Activated T-cell treated with anti-CD3 and anti-CD28 coated beads, Interleukin-2, amount 50 U/mL, for 4 hours (primary cell): ENCODE results near the gene DNPEP. TPM values are rescaled to one million over a fixed set of nuclear protein-coding genes. Genes with fewer than 3 reads are reported as not detected.

ENCODE experiments used
- ATAC-seq, 2 donors: fragments of 200-7000 bp; cut with Tn5 transposase; one replicate each; pipeline ENCODE4 v1.10.0; 2021
- DNase-seq: peaks from one replicate; pipeline ENCODE4 v3.0.0-alpha.2; 2020
- H3K27me3 Mint-ChIP-seq: one replicate; pipeline ENCODE4 v1.8.0; 2021; ENCODE audit warnings: low read depth, mixed read lengths
- H3K36me3 Mint-ChIP-seq: one replicate; pipeline ENCODE4 v1.8.0; 2022; ENCODE audit warnings: mixed read lengths; ENCODE audit not compliant: insufficient read depth
- H3K4me1 Mint-ChIP-seq: one replicate; pipeline ENCODE4 v1.8.0; 2021; ENCODE audit warnings: low read depth, mixed read lengths
- H3K4me3 Mint-ChIP-seq: one replicate; pipeline ENCODE4 v1.8.0; 2021; ENCODE audit warnings: mild to moderate bottlenecking, moderate library complexity, mixed read lengths
- H3K9me3 Mint-ChIP-seq: one replicate; pipeline ENCODE4 v1.8.0; 2021; ENCODE audit warnings: mixed read lengths
- total RNA-seq, 3 donors: library from RNA; stranded (reverse); gene quantifications; one replicate each; pipeline ENCODE4 v1.2.1, GENCODE V29; 2021

DNPEP gene
- total RNA-seq, 3 donors from 2014 or later: 187 to 222 (median 221) TPM

DNA sequence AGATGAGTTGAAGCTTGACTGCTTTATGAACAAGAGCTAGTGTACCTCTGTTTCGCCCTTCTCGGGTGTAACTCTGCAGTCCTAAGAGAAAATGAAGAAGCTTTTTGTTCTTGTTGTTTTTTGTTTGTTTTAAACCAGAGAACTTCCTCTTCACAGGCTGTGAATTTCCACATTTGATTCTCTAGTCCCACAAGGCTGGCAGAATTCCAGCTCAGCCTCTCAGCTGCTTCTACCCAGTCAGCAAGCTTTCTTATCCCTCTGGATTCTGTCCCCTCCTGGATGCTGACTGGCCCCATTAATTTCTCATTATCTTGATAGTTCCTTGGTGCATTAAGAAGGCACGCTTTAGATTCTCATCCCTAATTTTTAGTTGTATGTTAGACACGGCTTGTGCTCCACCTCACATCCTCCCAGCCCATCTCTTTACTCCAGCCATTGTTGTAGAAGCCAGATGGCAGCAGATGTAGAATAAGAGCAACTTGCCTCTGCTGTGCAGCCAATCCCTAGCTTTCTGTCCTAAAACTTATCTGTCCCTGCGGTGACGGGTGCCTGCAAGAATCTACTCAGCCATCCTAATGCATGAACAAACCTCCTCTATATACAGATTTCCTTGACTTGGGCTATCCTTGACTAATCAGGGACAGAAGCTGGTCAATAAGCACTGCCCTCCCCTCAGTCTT, 42.8 kb downstream of the DNPEP start:
- DNase-seq (no peak), ATAC-seq (no peak)
- Mint-ChIP-seq H3K36me3 (no peaks in the 10 kb centered on the region), H3K27me3 (peaks cover 19% of the 10 kb centered on the region), H3K9me3 (no peaks in the 10 kb centered on the region), H3K4me3 (no peak overlapping the region), H3K4me1 (no peaks in the 10 kb centered on the region)

DNA sequence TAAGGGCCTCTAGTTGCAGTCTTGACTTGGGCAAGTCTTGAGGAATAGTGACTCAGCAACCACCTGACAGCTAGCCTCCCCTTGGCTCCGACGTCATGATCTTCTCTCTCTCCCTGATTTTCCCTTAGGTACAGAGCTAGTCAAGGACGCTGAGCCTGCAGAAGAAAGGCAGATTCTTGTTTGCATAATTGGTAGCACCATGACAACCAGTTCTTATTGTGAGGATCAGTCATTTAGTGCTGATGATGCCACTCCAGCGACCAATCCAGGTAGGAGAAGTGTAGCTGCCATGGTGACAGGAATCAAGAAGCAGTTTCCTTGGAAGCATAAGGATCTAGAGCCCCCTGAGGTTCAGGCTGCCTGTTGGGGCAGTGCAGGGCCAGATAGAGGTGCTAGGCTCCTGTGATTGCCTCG, 52.3 kb downstream of the DNPEP start:
- Mint-ChIP-seq H3K27me3 (peaks cover 79% of the 10 kb centered on the region), H3K9me3 (peaks cover 9% of the 10 kb centered on the region)

DNA sequence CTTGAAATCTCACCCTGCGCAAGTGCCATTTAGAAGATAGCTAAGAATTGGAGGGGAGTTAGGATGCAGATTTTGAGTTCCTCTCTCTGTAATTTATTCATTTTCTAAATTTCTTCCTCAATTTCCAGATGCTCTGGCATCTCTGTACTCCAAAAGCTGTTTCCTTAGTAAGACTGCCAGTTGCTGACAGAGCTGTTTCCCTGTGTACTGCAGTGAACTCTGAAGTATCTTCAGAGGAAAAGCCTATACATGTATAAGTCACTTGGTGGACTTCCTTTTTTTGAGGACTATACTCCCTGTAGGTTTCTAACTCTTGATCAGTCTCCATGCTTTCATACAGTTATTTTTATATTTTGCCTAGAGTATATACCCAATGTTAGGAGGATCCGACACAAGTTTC, 53.6 kb downstream of the DNPEP start:
- no peak for DNase-seq
- Mint-ChIP-seq H3K36me3 (peaks cover 2% of the 10 kb centered on the region), H3K27me3 (peaks cover 75% of the 10 kb centered on the region), H3K4me3 (no peak overlapping the region), H3K9me3 (peaks cover 9% of the 10 kb centered on the region), H3K4me1 (no peaks in the 10 kb centered on the region)
- ATAC-seq: no peak

More for the DNA sequence above, 52.3 kb downstream of the DNPEP start:
- Mint-ChIP-seq H3K4me3 (no peak overlapping the region), H3K4me1 (no peaks in the 10 kb centered on the region), H3K36me3 (peaks cover 2% of the 10 kb centered on the region)
- DNase-seq (no peak), ATAC-seq (no peak)

DNA sequence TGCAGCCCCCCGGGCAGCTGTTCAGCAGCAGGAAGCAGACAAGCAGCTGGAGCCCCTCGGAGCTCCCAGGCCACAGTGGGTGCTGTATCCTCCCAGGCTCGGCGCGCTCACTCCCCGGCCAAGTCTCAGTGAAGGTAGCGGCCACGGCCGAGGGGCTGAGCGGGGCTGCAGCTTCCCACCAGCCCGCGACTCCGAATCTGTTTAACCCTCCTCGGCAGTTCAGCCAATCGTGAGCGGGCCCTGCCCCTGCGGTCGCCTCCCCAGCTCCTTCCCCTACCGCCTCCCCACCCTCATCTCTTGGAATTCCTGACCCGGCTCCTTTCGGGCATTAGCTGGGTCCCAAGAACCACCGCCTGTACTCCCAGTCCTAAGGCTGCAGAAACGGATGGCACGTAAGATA, 55.2 kb downstream of the DNPEP start, which contains the start of gene RESP18:
Gene RESP18, minus strand, starts transcription at position 203 of the 400 bp plus-strand sequence.
- H3K9me3 Mint-ChIP-seq: peaks cover 9% of the 10 kb centered on the region
- H3K36me3 Mint-ChIP-seq: peaks cover 2% of the 10 kb centered on the region
- H3K27me3 Mint-ChIP-seq: peaks cover 78% of the 10 kb centered on the region
- no peak for DNase-seq
- no peak for ATAC-seq
- no peak within 1 kb of the TSS for H3K4me3 Mint-ChIP-seq
- no peaks in the 10 kb centered on the region for H3K4me1 Mint-ChIP-seq

DNA sequence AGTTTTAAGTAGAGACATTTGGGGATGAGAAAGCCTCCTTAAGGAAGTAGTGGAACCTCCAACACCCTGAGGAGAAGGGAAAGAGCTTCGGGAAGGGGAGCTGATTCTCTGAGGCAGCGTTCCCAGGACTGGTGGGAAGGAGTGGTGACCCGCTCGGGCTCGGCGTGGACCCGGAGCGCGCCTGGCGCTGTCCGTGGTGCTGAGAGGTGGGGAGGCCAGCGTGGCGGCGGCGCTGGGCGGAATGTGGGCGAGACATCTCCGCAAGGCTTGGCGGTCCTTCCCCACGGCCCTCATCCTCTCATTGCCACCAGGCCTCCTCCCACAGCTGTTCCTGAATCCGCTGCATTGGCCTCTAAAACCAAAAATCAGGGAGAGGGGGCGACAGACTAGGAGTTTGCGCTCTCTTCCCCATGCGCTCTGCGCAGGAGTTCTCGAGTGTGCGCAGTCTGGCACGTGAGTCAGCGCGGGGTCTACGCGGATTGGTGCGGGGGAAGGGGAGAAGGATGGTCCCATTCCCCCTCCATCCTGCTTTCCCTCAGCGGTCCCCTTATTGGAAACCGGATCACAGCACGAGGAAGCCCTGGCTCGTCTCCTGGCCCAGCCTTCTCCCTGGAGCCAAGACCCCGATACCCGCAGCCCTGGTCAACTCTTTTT, 56.0 kb downstream of the DNPEP start:
- H3K4me3 Mint-ChIP-seq: no peak overlapping the region
- DNase-seq: no peak
- peaks cover 74% of the 10 kb centered on the region for H3K27me3 Mint-ChIP-seq
- no peak for ATAC-seq
- H3K36me3 Mint-ChIP-seq: peaks cover 1% of the 10 kb centered on the region
- H3K4me1 Mint-ChIP-seq: no peaks in the 10 kb centered on the region
- H3K9me3 Mint-ChIP-seq: peaks cover 9% of the 10 kb centered on the region

DNA sequence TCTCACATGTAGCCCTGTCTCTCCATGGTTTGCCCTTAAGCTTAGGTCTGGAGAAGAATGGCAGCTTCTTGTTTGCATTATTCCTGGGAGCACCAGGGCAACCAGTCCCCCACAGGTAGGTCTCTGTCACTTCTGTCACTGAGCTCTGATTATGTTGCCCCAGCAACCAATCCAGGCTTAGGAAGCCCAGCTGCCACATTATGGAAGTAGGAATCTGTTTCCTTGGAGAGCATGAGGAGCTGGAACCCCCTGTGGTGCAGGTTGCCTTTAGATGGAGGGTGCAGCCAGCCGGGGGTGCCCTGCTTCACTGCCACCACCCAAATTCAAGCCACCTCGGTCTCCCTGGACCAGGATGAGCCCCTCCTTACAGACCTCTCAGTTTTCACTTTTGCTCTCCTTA, 60.0 kb downstream of the DNPEP start:
- Mint-ChIP-seq H3K9me3 (no peaks in the 10 kb centered on the region), H3K4me1 (no peaks in the 10 kb centered on the region), H3K4me3 (no peak overlapping the region), H3K27me3 (peaks cover 53% of the 10 kb centered on the region), H3K36me3 (no peaks in the 10 kb centered on the region)
- ATAC-seq (no peak), DNase-seq (no peak)

DNA sequence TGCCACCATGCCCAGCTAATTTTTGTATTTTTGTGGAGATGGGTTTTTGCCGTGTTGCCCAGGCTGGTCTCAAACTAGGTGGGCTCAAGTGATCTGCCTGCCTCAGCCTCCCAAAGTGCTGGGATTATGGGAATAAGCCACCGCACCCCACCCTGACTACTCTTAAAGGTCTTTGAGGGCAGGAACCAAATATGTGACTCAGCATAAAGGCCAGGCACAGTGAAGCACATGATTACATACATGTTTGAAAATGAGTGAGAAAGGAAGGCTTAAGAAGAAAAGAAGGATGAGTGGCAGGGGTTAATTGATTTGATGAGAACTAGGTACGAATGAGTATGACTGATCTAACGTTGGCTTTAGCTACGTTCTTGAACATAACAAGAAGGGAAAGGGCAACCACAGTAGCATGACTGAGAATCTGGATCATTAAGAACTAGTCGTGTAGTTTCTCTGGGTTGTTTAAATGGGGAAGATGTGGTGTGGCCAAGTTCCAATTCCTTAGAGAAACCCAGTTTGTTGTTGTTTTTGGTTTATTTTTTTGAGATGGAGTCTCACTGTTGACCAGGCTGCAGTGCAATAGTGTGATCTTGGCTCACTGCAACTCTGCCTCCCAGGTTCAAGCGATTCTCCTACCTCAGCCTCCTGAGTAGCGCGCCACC, 61.9 kb downstream of the DNPEP start:
- Mint-ChIP-seq H3K27me3 (peaks cover 35% of the 10 kb centered on the region), H3K9me3 (no peaks in the 10 kb centered on the region), H3K4me3 (no peak overlapping the region), H3K4me1 (peaks cover 10% of the 10 kb centered on the region), H3K36me3 (no peaks in the 10 kb centered on the region)
- ATAC-seq: no peak
- no peak for DNase-seq

DNA sequence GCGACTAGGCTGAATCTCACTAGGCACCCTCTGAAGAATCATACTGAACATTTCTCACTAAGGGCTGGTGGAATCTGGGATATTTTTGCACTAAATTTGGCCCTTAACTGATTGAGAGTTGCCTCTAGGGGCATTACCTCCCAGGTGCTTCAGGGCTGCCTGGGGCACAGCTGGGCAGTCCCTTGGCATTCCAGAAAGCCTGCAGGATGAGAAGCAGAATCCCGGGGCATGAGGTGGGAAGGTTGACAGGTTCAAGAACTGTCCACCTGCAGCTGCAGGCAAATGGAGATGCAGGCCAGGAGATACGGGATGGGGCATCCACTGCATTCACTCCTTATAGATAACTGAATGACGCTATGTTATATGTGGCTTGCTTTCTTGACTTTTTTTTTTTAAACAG, 62.6 kb downstream of the DNPEP start:
- DNase-seq (no peak), ATAC-seq (no peak)
- no peaks in the 10 kb centered on the region for H3K9me3 Mint-ChIP-seq
- no peaks in the 10 kb centered on the region for H3K36me3 Mint-ChIP-seq
- no peak overlapping the region for H3K4me3 Mint-ChIP-seq
- peaks cover 30% of the 10 kb centered on the region for H3K27me3 Mint-ChIP-seq
- H3K4me1 Mint-ChIP-seq: peaks cover 11% of the 10 kb centered on the region

DNA sequence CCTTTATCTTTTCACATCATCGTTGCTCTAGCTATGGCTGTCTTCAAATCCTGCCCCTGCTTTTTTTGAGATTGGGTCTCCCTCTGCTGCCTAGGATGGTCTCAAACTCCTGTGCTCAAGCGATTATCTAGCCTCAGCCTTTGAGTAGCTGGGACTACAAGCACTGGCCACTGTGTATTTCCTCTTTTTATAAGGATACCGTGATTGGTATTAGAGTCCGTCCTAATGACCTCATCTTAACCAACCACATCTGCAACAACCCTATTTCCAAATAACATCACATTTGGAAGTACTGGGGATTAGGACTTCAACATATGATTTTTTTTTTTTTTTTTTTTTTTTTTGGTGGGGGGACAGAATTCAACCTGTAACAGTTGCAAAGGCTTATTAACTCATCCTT, 64.3 kb downstream of the DNPEP start:
- no peaks in the 10 kb centered on the region for H3K9me3 Mint-ChIP-seq
- H3K36me3 Mint-ChIP-seq: no peaks in the 10 kb centered on the region
- H3K27me3 Mint-ChIP-seq: peaks cover 23% of the 10 kb centered on the region
- H3K4me3 Mint-ChIP-seq: no peak overlapping the region
- ATAC-seq: no peak
- peaks cover 11% of the 10 kb centered on the region for H3K4me1 Mint-ChIP-seq
- DNase-seq: no peak

Other genes with a start within 250 kb of the DNPEP start
- 10 to 100 TPM; 26.5 to 33.3 (median 30.1) TPM for gene NHEJ1, start 227.1 kb downstream of the DNPEP start, total RNA-seq
- gene SLC23A3, start 217.9 kb downstream of the DNPEP start, total RNA-seq: under 1 TPM; 0.71 to 0.89 (median 0.84) TPM
- 10 to 100 TPM; 66.8 to 78.9 (median 72.7) TPM for gene CNPPD1, start 211.0 kb downstream of the DNPEP start, total RNA-seq
- gene RETREG2, start 209.6 kb downstream of the DNPEP start, total RNA-seq: 10 to 100 TPM; 55.0 to 63.1 (median 62.7) TPM
- gene ZFAND2B, start 181.1 kb downstream of the DNPEP start, total RNA-seq: 10 to 100 TPM; 27.0 to 35.3 (median 31.7) TPM
- gene ABCB6, start 169.0 kb downstream of the DNPEP start, total RNA-seq: 10 to 100 TPM; 14.8 to 17.2 (median 15.4) TPM
- 10 to 100 TPM; 29.7 to 31.4 (median 31.4) TPM for gene ATG9A, start 158.3 kb downstream of the DNPEP start, total RNA-seq
- 10 to 100 TPM; 40.8 to 52.1 (median 45.5) TPM for gene ANKZF1, start 158.1 kb downstream of the DNPEP start, total RNA-seq
- 1 to 10 TPM; 2.3 to 3.2 (median 3.0) TPM for gene GLB1L, start 142.5 kb downstream of the DNPEP start, total RNA-seq
- 10 to 100 TPM; 19.1 to 21.3 (median 21.0) TPM for gene STK16, start 142.4 kb downstream of the DNPEP start, total RNA-seq
- gene TUBA4B, start 134.7 kb downstream of the DNPEP start, total RNA-seq: not detected
- gene TUBA4A, start 134.0 kb downstream of the DNPEP start, total RNA-seq: 100 to 1,000 TPM; 167 to 201 (median 190) TPM
- 10 to 100 TPM; 28.2 to 33.9 (median 30.9) TPM for gene DNAJB2, start 108.5 kb downstream of the DNPEP start, total RNA-seq
- under 1 TPM in 1 of 3 donors, not detected in 2; 0.19 TPM for gene PTPRN, start 78.5 kb downstream of the DNPEP start, total RNA-seq
- gene RESP18, start 55.2 kb downstream of the DNPEP start, total RNA-seq: not detected
- gene DES, start 30.5 kb upstream of the DNPEP start, total RNA-seq: under 1 TPM; 0.49 to 0.61 (median 0.58) TPM
- gene SPEG, start 46.9 kb upstream of the DNPEP start, total RNA-seq: 1 to 10 TPM in 1 of 3 donors, under 1 TPM in 2; 0.74 to 2.1 (median 0.79) TPM
- 10 to 100 TPM; 36.8 to 47.9 (median 46.7) TPM for gene GMPPA, start 111.0 kb upstream of the DNPEP start, total RNA-seq
- gene ASIC4, start 126.6 kb upstream of the DNPEP start, total RNA-seq: under 1 TPM in 1 of 3 donors, not detected in 2; 0.08 TPM
- 10 to 100 TPM; 38.3 to 42.0 (median 40.3) TPM for gene CHPF, start 155.9 kb upstream of the DNPEP start, total RNA-seq
- 1 to 10 TPM; 3.6 to 4.8 (median 4.3) TPM for gene TMEM198, start 156.1 kb upstream of the DNPEP start, total RNA-seq
- 1 to 10 TPM in 1 of 3 donors, under 1 TPM in 2; 0.37 to 1.1 (median 0.60) TPM for gene OBSL1, start 183.6 kb upstream of the DNPEP start, total RNA-seq
- not detected for gene INHA, start 184.4 kb upstream of the DNPEP start, total RNA-seq
- gene STK11IP, start 209.9 kb upstream of the DNPEP start, total RNA-seq: 10 to 100 TPM; 32.4 to 37.1 (median 36.0) TPM
- under 1 TPM in 2 of 3 donors, not detected in 1; 0.05 to 0.15 TPM for gene SLC4A3, start 239.7 kb upstream of the DNPEP start, total RNA-seq